Naive thymus-derived CD4-positive, alpha-beta T cell (primary cell): ENCODE results near the gene CARS2. TPM values are rescaled to one million over a fixed set of nuclear protein-coding genes. Genes with fewer than 3 reads are reported as not detected.

Experiments
- ATAC-seq: fragments of 150-1000 bp; cut with Tn5 transposase; 2 replicates; pipeline ENCODE4 v1.10.0; 2021; ENCODE audit warnings: mild to moderate bottlenecking, moderate library complexity
- CTCF ChIA-PET: fragments of 350-600 bp; sonication (Branson Sonifier 250); formaldehyde crosslinking; loops from one replicate; lab custom pipeline; 2021; ENCODE audit warnings: antibody characterized with exemption; lab: Charles Lee
- POLR2A ChIA-PET: fragments of 350-600 bp; sonication (Branson Sonifier 250); formaldehyde crosslinking; loops from one replicate; lab custom pipeline; 2021; ENCODE audit warnings: antibody characterized with exemption, inconsistent platforms; lab: Charles Lee
- DNase-seq, 9 donors: peaks; one replicate each; pipeline versions ENCODE4 v3.0.0 to v3.0.0-alpha.2; 2020 to 2022; ENCODE audit warnings: mixed read lengths in 1 of 9
- H3K27ac ChIP-seq: one replicate; pipeline ENCODE4 v1.7.0; 2013; ENCODE audit warnings: mild to moderate bottlenecking, low read depth, low read length, moderate library complexity
- H3K27me3 ChIP-seq, 2 donors: one replicate each; pipeline ENCODE4 v1.7.0; 2013; ENCODE audit warnings: low read length in 2 of 2, mild to moderate bottlenecking in 2 of 2, moderate library complexity in 2 of 2; ENCODE audit not compliant: control insufficient read depth in 2 of 2, insufficient read depth in 2 of 2
- H3K36me3 ChIP-seq, 3 experiments: 1 replicate in 2 of 3; 2 replicates in 1 of 3; pipeline ENCODE4 v1.7.0; 2013; ENCODE audit warnings: low read length in 3 of 3, mild to moderate bottlenecking in 3 of 3, moderate library complexity in 1 of 3; ENCODE audit not compliant: insufficient read depth in 3 of 3, control insufficient read depth in 2 of 3
- H3K4me1 ChIP-seq, 2 donors: one replicate each; pipeline ENCODE4 v1.7.0; 2013; ENCODE audit warnings: low read length in 2 of 2, mild to moderate bottlenecking in 2 of 2, moderate library complexity in 1 of 2; ENCODE audit not compliant: control insufficient read depth in 2 of 2, insufficient read depth in 2 of 2
- H3K4me3 ChIP-seq: 2 replicates; pipeline ENCODE4 v1.7.0; 2013; ENCODE audit warnings: mild to moderate bottlenecking, low read length
- H3K9me3 ChIP-seq, 3 experiments: 1 replicate in 2 of 3; 2 replicates in 1 of 3; pipeline ENCODE4 v1.7.0; 2013; ENCODE audit warnings: low read length in 3 of 3; ENCODE audit not compliant: control insufficient read depth in 2 of 3
- H3K27ac Mint-ChIP-seq, 9 donors: one replicate each; pipeline ENCODE4 v1.8.0; 2020 to 2022; ENCODE audit warnings: mixed read lengths in 9 of 9, mild to moderate bottlenecking in 8 of 9, moderate library complexity in 5 of 9, inconsistent platforms in 2 of 9
- H3K27me3 Mint-ChIP-seq, 5 donors: one replicate each; pipeline ENCODE4 v1.8.0; 2021 to 2022; ENCODE audit warnings: mixed read lengths in 5 of 5, mild to moderate bottlenecking in 1 of 5
- H3K36me3 Mint-ChIP-seq, 5 donors: one replicate each; pipeline ENCODE4 v1.8.0; 2020 to 2022; ENCODE audit warnings: mixed read lengths in 5 of 5, mild to moderate bottlenecking in 3 of 5, inconsistent platforms in 1 of 5
- H3K4me1 Mint-ChIP-seq, 7 donors: one replicate each; pipeline ENCODE4 v1.8.0; 2020 to 2022; ENCODE audit warnings: mixed read lengths in 7 of 7, mild to moderate bottlenecking in 3 of 7, inconsistent platforms in 1 of 7
- H3K4me3 Mint-ChIP-seq, 10 donors: one replicate each; pipeline ENCODE4 v1.8.0; 2020 to 2022; ENCODE audit warnings: mild to moderate bottlenecking in 10 of 10, mixed read lengths in 10 of 10, moderate library complexity in 6 of 10, inconsistent platforms in 2 of 10
- H3K9me3 Mint-ChIP-seq, 11 donors: one replicate each; pipeline ENCODE4 v1.8.0; 2020 to 2022; ENCODE audit warnings: mixed read lengths in 11 of 11, mild to moderate bottlenecking in 4 of 11, inconsistent platforms in 1 of 11, moderate library complexity in 1 of 11
- intact Hi-C, 2 donors: fragments of 100-400 bp; cut with micrococcal nuclease; formaldehyde crosslinking; loops; one replicate each; pipeline ENCODE4 v1.15.1; 2023
- polyA plus RNA-seq, 2 donors: library from polyadenylated mRNA; unstranded; fragments of 300-500 nt; fragmentation: Illumina TruSeq; gene quantifications; one replicate each; pipeline ENCODE4 v1.2.3, GENCODE V29; 2021
- total RNA-seq, 6 experiments: library from RNA in 5 of 6; stranded (reverse) in 5 of 6; gene quantifications; 1 replicate in 5 of 6; 2 replicates in 1 of 6; pipeline ENCODE4 v1.2.3 and lab custom pipeline; 2021 to 2026

CARS2 gene, protein sequence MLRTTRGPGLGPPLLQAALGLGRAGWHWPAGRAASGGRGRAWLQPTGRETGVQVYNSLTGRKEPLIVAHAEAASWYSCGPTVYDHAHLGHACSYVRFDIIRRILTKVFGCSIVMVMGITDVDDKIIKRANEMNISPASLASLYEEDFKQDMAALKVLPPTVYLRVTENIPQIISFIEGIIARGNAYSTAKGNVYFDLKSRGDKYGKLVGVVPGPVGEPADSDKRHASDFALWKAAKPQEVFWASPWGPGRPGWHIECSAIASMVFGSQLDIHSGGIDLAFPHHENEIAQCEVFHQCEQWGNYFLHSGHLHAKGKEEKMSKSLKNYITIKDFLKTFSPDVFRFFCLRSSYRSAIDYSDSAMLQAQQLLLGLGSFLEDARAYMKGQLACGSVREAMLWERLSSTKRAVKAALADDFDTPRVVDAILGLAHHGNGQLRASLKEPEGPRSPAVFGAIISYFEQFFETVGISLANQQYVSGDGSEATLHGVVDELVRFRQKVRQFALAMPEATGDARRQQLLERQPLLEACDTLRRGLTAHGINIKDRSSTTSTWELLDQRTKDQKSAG
- total RNA-seq = 100 to 1,000 TPM in 2 of 5 experiments, 10 to 100 TPM in 3; 73.1 to 106 (median 89.7) TPM
- polyA plus RNA-seq = 10 to 100 TPM; 28.6 to 43.1 TPM
- total RNA-seq (lab: John Stamatoyannopoulos, UW) = 79.8 reads per million, percentile 80 among the genes with 10 or more reads in this experiment

GRCh38 chr13:110705826-110706569 is at the start of gene CARS2:
Gene CARS2 (minus strand): TSS chr13:110706116. CDS start chr13:110706093, 23 bp downstream.
- intact Hi-C loops = loop anchor here (1.0 to 5.0 kb wide), 8 partner anchors 9 to 1981 kb away; partner anchors contain the start of genes ANKRD10 (in 2 of the 2), NAXD (in 1 of the 2) and RAB20 (in 1 of the 2)
- Mint-ChIP-seq H3K27ac (peak within 1 kb of the TSS; percentile 71 to 96 (median 89)), H3K27me3 (peaks cover 0 to 3% (median 0%) of the 10 kb centered on the region in 5 donors), H3K9me3 (no peaks in the 10 kb centered on the region), H3K4me3 (peak within 1 kb of the TSS; percentile 81 to 95 (median 93)), H3K4me1 (peaks cover 25 to 56% (median 45%) of the 10 kb centered on the region in 7 donors), H3K36me3 (peaks cover 0 to 8% (median 0%) of the 10 kb centered on the region in 5 donors)
- peaks cover 15 to 23% of the 10 kb centered on the region in 2 donors for H3K4me1 ChIP-seq
- peak within 1 kb of the TSS; percentile 66 for H3K4me3 ChIP-seq
- ATAC-seq (peak; percentile 97), DNase-seq (peak; percentile 72 to 93 (median 84))
- peak within 1 kb of the TSS; percentile 87 for H3K27ac ChIP-seq
- ChIA-PET POLR2A (interaction anchor here (0.6 to 3.8 kb wide), 5 partner anchors 9 to 208 kb away, joined by 3 to 53 read pairs (median 3); partner anchors contain the start of gene ING1), CTCF (interaction anchor here (0.9 kb wide), 1 partner anchor 61 kb away, joined by 3 read pairs; no protein-coding TSS in a partner anchor)
- H3K27me3 ChIP-seq = no peaks in the 10 kb centered on the region
- no peaks in the 10 kb centered on the region for H3K9me3 ChIP-seq
- H3K36me3 ChIP-seq = peaks cover 0 to 10% (median 0%) of the 10 kb centered on the region in 3 experiments

GRCh38 chr13:110748271-110748670 is 42.4 kb upstream of the CARS2 start:
- no peak overlapping the region for H3K4me3 ChIP-seq
- CTCF ChIA-PET = no interaction called here
- peaks cover 0 to 22% (median 8%) of the 10 kb centered on the region in 11 donors for H3K9me3 Mint-ChIP-seq

GRCh38 chr13:110746438-110746837 is 40.5 kb upstream of the CARS2 start:
- H3K36me3 ChIP-seq = no peaks in the 10 kb centered on the region
- no peaks in the 10 kb centered on the region for H3K9me3 ChIP-seq
- no peak overlapping the region for H3K27ac ChIP-seq
- peaks cover 0 to 8% (median 0%) of the 10 kb centered on the region in 5 donors for H3K27me3 Mint-ChIP-seq
- intact Hi-C loops = no loop called here
- H3K27me3 ChIP-seq = no peaks in the 10 kb centered on the region
- ATAC-seq (no peak), DNase-seq (no peak)
- ChIA-PET POLR2A (no interaction called here), CTCF (no interaction called here)
- peaks cover 0 to 25% (median 8%) of the 10 kb centered on the region in 11 donors for H3K9me3 Mint-ChIP-seq
- H3K4me1 Mint-ChIP-seq = no peaks in the 10 kb centered on the region
- H3K4me3 ChIP-seq = no peak overlapping the region
- no peak overlapping the region for H3K27ac Mint-ChIP-seq
- no peaks in the 10 kb centered on the region for H3K4me1 ChIP-seq
- H3K4me3 Mint-ChIP-seq = no peak overlapping the region
- peaks cover 0 to 29% (median 13%) of the 10 kb centered on the region in 5 donors for H3K36me3 Mint-ChIP-seq

More at GRCh38 chr13:110748271-110748670, 42.4 kb upstream of the CARS2 start:
- no peaks in the 10 kb centered on the region for H3K4me1 Mint-ChIP-seq
- no peaks in the 10 kb centered on the region for H3K4me1 ChIP-seq
- no peak for DNase-seq
- no peak overlapping the region for H3K27ac ChIP-seq
- H3K36me3 ChIP-seq = no peaks in the 10 kb centered on the region
- H3K4me3 Mint-ChIP-seq = no peak overlapping the region
- ATAC-seq = no peak
- H3K36me3 Mint-ChIP-seq = peaks cover 0 to 25% (median 18%) of the 10 kb centered on the region in 5 donors
- POLR2A ChIA-PET = no interaction called here
- peaks cover 0 to 8% (median 0%) of the 10 kb centered on the region in 5 donors for H3K27me3 Mint-ChIP-seq
- no peaks in the 10 kb centered on the region for H3K9me3 ChIP-seq
- intact Hi-C loops = no loop called here
- H3K27me3 ChIP-seq = no peaks in the 10 kb centered on the region
- no peak overlapping the region for H3K27ac Mint-ChIP-seq

GRCh38 chr13:110743687-110744086 is 37.8 kb upstream of the CARS2 start:
- CTCF ChIA-PET = no interaction called here
- ATAC-seq = no peak
- intact Hi-C loops = no loop called here
- no peak overlapping the region for H3K4me3 ChIP-seq
- DNase-seq = no peak
- Mint-ChIP-seq H3K27me3 (peaks cover 0 to 10% (median 0%) of the 10 kb centered on the region in 5 donors), H3K36me3 (peaks cover 0 to 15% (median 5%) of the 10 kb centered on the region in 5 donors), H3K4me3 (no peak overlapping the region), H3K27ac (no peak overlapping the region), H3K9me3 (peaks cover 0 to 23% (median 8%) of the 10 kb centered on the region in 11 donors), H3K4me1 (no peaks in the 10 kb centered on the region)
- no peaks in the 10 kb centered on the region for H3K27me3 ChIP-seq
- H3K36me3 ChIP-seq = no peaks in the 10 kb centered on the region
- POLR2A ChIA-PET = no interaction called here
- no peaks in the 10 kb centered on the region for H3K4me1 ChIP-seq
- H3K27ac ChIP-seq = no peak overlapping the region
- H3K9me3 ChIP-seq = no peaks in the 10 kb centered on the region

GRCh38 chr13:110737555-110737954 is 31.6 kb upstream of the CARS2 start:
- Histone ChIP-seq H3K9me3 (no peaks in the 10 kb centered on the region), H3K4me1 (no peaks in the 10 kb centered on the region), H3K27ac (no peak overlapping the region), H3K36me3 (no peaks in the 10 kb centered on the region), H3K4me3 (no peak overlapping the region), H3K27me3 (no peaks in the 10 kb centered on the region)
- intact Hi-C loops = no loop called here
- CTCF ChIA-PET = no interaction called here
- no peak for DNase-seq
- Mint-ChIP-seq H3K4me1 (peaks cover 0 to 2% (median 0%) of the 10 kb centered on the region in 7 donors), H3K9me3 (peaks cover 0 to 17% (median 2%) of the 10 kb centered on the region in 11 donors), H3K27me3 (peaks cover 0 to 2% (median 0%) of the 10 kb centered on the region in 5 donors), H3K4me3 (no peak overlapping the region), H3K27ac (no peak overlapping the region), H3K36me3 (peaks cover 0 to 13% (median 7%) of the 10 kb centered on the region in 5 donors)
- ATAC-seq = no peak
- POLR2A ChIA-PET = no interaction called here

- Mint-ChIP-seq H3K4me3 (peak overlapping the region in 1 of 10 donors; percentile 20), H3K4me1 (peaks cover 0 to 2% (median 0%) of the 10 kb centered on the region in 7 donors), H3K27me3 (no peaks in the 10 kb centered on the region), H3K27ac (no peak overlapping the region), H3K9me3 (peaks cover 0 to 15% (median 0%) of the 10 kb centered on the region in 11 donors), H3K36me3 (peaks cover 0 to 12% (median 7%) of the 10 kb centered on the region in 5 donors)
- Histone ChIP-seq H3K4me1 (no peaks in the 10 kb centered on the region), H3K4me3 (no peak overlapping the region), H3K9me3 (no peaks in the 10 kb centered on the region), H3K27ac (no peak overlapping the region), H3K27me3 (no peaks in the 10 kb centered on the region), H3K36me3 (no peaks in the 10 kb centered on the region)
- intact Hi-C loops = no loop called here
- no peak for DNase-seq
- CTCF ChIA-PET = no interaction called here
- POLR2A ChIA-PET = no interaction called here
- ATAC-seq = no peak
Observed at GRCh38 chr13:110734561-110734960, 28.6 kb upstream of the CARS2 start.
